T-cell (primary cell): ENCODE data around the gene ASGR1. TPM values are rescaled to one million over a fixed set of nuclear protein-coding genes. Genes with fewer than 3 reads are reported as not detected.
"Not testable (repeated sequence)": the region's sequence is repeated elsewhere in the genome, so short reads cannot be mapped to it uniquely, and the experiment has no call there.

Experiments used
- ATAC-seq, 4 experiments: fragments of 200-7000 bp in 3 of 4; fragments of 150-1000 bp in 1 of 4; cut with Tn5 transposase; replicated peaks in 1 of 4; 1 replicate in 3 of 4; 2 replicates in 1 of 4; pipeline ENCODE4 v1.10.0; 2021; ENCODE audit warnings: moderate library complexity in 3 of 4, mild to moderate bottlenecking in 2 of 4, moderate number of reproducible peaks in 1 of 4
- CTCF ChIA-PET, 2 donors: fragments of 300-600 bp; sonication (Branson Sonifier 250); formaldehyde crosslinking; loops; one replicate each; lab custom pipeline; 2022; ENCODE audit warnings: antibody characterized with exemption in 2 of 2; lab: Charles Lee
- POLR2A ChIA-PET, 2 donors: fragments of 300-600 bp; sonication (Branson Sonifier 250); formaldehyde crosslinking; loops; one replicate each; lab custom pipeline; 2022; ENCODE audit warnings: antibody characterized with exemption in 2 of 2; lab: Charles Lee
- DNase-seq, 35 experiments: peaks; one replicate each; pipeline versions ENCODE4 v3.0.0 to v3.0.0-alpha.2; 2013 to 2023
- H3K27ac ChIP-seq: one replicate; pipeline ENCODE4 v1.5.1; 2013; ENCODE audit warnings: low read length
- H3K27me3 ChIP-seq, 2 experiments: replicated peaks in 1 of 2; 1 replicate in 1 of 2; 2 replicates in 1 of 2; pipeline versions ENCODE4 v1.6.1 to v1.7.0; 2013; ENCODE audit warnings: low read length in 1 of 2, mixed read lengths in 1 of 2; ENCODE audit not compliant: control insufficient read depth in 2 of 2, insufficient read depth in 2 of 2; ENCODE audit errors: extremely low read depth in 1 of 2
- H3K36me3 ChIP-seq, 2 donors: 1 replicate in 1 of 2; 2 replicates in 1 of 2; pipeline versions ENCODE4 v1.6.1 to v1.7.0; 2013; ENCODE audit warnings: low read length in 1 of 2; ENCODE audit not compliant: control insufficient read depth in 2 of 2, insufficient read depth in 1 of 2; ENCODE audit errors: extremely low read depth in 1 of 2
- H3K4me1 ChIP-seq, 2 experiments: 1 replicate in 1 of 2; 2 replicates in 1 of 2; pipeline versions ENCODE4 v1.6.1 to v1.7.0; 2013; ENCODE audit warnings: low read length in 2 of 2, mixed read lengths in 1 of 2; ENCODE audit not compliant: insufficient read depth in 2 of 2, control insufficient read depth in 1 of 2; ENCODE audit errors: extremely low read depth in 1 of 2
- H3K4me3 ChIP-seq, 2 donors: 1 replicate in 1 of 2; 2 replicates in 1 of 2; pipeline versions ENCODE4 v1.5.1 to v1.7.0; 2013; ENCODE audit warnings: mild to moderate bottlenecking in 2 of 2, low read length in 1 of 2, moderate library complexity in 1 of 2; ENCODE audit not compliant: control insufficient read depth in 1 of 2; ENCODE audit errors: extremely low read depth in 1 of 2
- H3K9me3 ChIP-seq: 2 replicates; pipeline ENCODE4 v1.7.0; 2013
- H3K27ac Mint-ChIP-seq, 2 donors: one replicate each; pipeline ENCODE4 v1.8.0; 2020 to 2021; ENCODE audit warnings: mild to moderate bottlenecking in 2 of 2, mixed read lengths in 2 of 2
- H3K27me3 Mint-ChIP-seq, 2 donors: one replicate each; pipeline ENCODE4 v1.8.0; 2021 to 2022; ENCODE audit warnings: mixed read lengths in 2 of 2
- H3K36me3 Mint-ChIP-seq: one replicate; pipeline ENCODE4 v1.8.0; 2021; ENCODE audit warnings: mixed read lengths
- H3K4me1 Mint-ChIP-seq, 3 donors: one replicate each; pipeline ENCODE4 v1.8.0; 2020 to 2022; ENCODE audit warnings: mixed read lengths in 3 of 3, mild to moderate bottlenecking in 1 of 3
- H3K4me3 Mint-ChIP-seq, 3 donors: one replicate each; pipeline ENCODE4 v1.8.0; 2020 to 2022; ENCODE audit warnings: mild to moderate bottlenecking in 3 of 3, mixed read lengths in 3 of 3, moderate library complexity in 3 of 3
- H3K9me3 Mint-ChIP-seq, 3 donors: one replicate each; pipeline ENCODE4 v1.8.0; 2020 to 2022; ENCODE audit warnings: mixed read lengths in 3 of 3
- WGBS: methylation state at CpG from one replicate; pipeline ENCODE4 v1.1.5; 2013; ENCODE audit warnings: missing lambda C conversion rate; ENCODE audit not compliant: insufficient coverage; 5-methylcytosine and 5-hydroxymethylcytosine counted together
- total RNA-seq, 35 experiments: library from RNA in 6 of 35; stranded (reverse) in 6 of 35; fragments of 120-200 nt in 1 of 35; gene quantifications; one replicate each; pipeline versions ENCODE4 v1.2.1 to v1.2.4 and lab custom pipeline; 2013 to 2026

The ASGR1 gene
- total RNA-seq, 5 donors from 2014 or later (not counting 1 experiment from before 2014, with no cell fraction given): 0.60 to 1.8 (median 0.82) TPM

DNA sequence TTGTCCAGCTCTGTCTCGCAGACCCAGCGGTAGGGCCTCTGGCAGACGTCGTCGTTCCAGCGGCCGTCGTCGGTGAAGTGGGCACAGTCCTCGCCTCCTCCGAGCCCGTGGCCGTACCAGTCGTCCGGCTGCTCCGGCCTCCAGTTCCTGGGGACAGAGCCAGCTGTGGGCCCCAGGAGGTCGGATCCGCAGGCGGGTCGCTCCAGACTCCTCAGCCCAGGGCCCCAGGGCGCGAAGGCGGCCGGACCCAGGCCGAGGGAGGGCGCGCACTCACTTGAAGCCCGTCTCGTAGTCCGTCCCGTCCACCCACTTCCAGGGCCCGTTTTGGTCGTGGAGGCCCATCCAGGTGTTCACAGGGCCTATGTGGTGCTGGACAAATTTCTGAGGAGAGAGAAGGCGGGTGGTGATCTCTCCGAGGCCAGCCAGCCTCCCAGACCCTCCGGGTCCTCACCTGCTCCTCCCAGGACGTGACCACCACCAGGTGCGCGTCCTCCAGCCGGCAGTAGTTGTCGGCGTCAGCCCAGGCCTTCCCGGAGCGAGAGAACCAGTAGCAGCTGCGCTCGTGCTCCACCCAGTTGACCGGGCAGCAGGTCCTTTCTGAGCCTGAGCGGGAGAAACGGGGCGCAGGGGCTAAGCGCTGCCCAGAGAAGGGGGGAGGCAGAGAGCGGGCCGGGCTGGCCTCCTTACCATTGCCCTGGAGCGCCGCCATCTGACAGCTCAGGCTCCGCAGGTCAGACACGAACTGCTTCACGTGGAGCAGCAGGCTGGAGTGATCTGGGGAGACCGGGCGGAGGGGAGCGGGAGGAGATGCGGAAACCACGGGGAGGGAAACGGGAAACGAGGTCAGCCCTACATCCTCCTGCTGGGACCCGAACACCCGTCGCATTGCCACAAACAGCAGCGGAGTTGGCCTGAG, 5.2 kb downstream of the ASGR1 start:
- peak overlapping the region; percentile 30 to 54 for H3K4me3 ChIP-seq
- Mint-ChIP-seq H3K27ac (no peak overlapping the region), H3K9me3 (peaks cover 0 to 6% (median 0%) of the 10 kb centered on the region in 3 donors), H3K4me3 (no peak overlapping the region), H3K27me3 (peaks cover 6 to 12% of the 10 kb centered on the region in 2 donors), H3K36me3 (peaks cover 3% of the 10 kb centered on the region), H3K4me1 (peaks cover 9 to 12% (median 11%) of the 10 kb centered on the region in 3 donors)
- CTCF ChIA-PET: no interaction called here
- H3K9me3 ChIP-seq: no peaks in the 10 kb centered on the region
- POLR2A ChIA-PET: interaction anchor here in 1 of 2 donors (0.6 kb wide), 1 partner anchor 373 kb away, joined by 3 read pairs; no protein-coding TSS in a partner anchor
- peaks cover 10 to 60% of the 10 kb centered on the region in 2 experiments for H3K27me3 ChIP-seq
- no peaks in the 10 kb centered on the region for H3K36me3 ChIP-seq
- H3K27ac ChIP-seq: no peak overlapping the region
- ATAC-seq (peak; percentile 40 to 74 (median 54)), DNase-seq (peak in 34 of 35 experiments; percentile 13 to 63 (median 34))
- 52% methylated on average over 61 of the region's 69 CpGs for WGBS
- H3K4me1 ChIP-seq: peaks cover 11 to 31% of the 10 kb centered on the region in 2 experiments

DNA sequence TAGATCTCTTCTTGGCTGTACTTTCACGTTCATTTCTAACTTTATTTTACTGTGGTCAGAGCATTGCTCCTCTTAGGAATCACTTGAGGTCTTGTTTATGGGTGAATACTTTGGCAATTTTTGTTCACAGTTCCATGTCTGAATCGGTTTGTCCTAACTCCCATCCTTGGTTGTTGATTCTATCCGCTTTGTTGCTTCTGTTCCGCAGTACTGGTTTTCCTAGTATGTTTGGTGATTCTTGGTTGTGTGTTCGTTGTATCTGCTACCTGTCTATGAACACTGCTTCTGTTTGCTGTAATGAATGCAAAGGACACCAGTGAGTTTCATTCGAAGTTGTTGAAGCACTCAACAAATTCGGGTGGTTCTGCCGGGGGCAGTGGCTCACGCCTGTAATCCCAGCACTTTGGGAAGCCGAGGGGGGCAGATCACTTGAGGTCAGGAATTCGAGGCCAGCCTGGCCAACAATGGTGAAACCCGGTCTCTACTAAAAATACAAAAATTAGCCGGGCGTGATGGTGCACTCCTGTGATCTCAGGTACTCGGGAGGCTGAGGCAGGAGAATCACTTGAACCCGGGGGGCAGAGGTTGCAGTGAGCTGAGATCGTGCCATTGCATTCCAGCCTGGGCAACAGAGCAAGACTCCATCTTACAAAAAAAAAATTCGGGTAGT, 6.5 kb downstream of the ASGR1 start:
- peaks cover 10 to 48% of the 10 kb centered on the region in 2 experiments for H3K27me3 ChIP-seq
- H3K9me3 Mint-ChIP-seq, H3K4me1 Mint-ChIP-seq, DNase-seq, H3K27ac Mint-ChIP-seq, CTCF ChIA-PET, POLR2A ChIA-PET, H3K27ac ChIP-seq, H3K36me3 Mint-ChIP-seq, ATAC-seq, H3K27me3 Mint-ChIP-seq, H3K36me3 ChIP-seq, H3K4me3 Mint-ChIP-seq, H3K4me3 ChIP-seq, H3K9me3 ChIP-seq: not testable (repeated sequence)
- peaks cover 8 to 23% of the 10 kb centered on the region in 2 experiments for H3K4me1 ChIP-seq
- WGBS: 92% methylated on average over 10 of the region's 18 CpGs

DNA sequence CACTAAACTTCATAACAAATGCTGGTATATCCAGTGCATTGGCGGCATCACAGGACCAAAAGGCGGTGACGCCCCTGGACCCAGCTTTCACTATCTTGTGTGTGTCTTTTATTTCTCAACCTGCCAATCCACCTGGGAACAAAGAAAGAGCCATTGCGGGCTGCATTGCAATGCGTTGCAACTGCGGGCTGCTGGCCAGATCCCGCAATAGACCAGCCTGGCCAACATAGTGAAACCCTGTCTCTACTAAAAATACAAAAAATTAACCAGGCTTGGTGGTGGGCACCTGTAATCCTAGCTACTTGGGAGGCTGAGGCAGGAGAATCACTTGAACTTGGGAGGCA, 9.6 kb downstream of the ASGR1 start:
- H3K36me3 Mint-ChIP-seq, H3K4me1 ChIP-seq, H3K4me3 ChIP-seq, H3K36me3 ChIP-seq, H3K27ac ChIP-seq, DNase-seq, ATAC-seq, H3K9me3 ChIP-seq, CTCF ChIA-PET, H3K4me3 Mint-ChIP-seq, H3K4me1 Mint-ChIP-seq, H3K27me3 Mint-ChIP-seq, POLR2A ChIA-PET, H3K27ac Mint-ChIP-seq, H3K9me3 Mint-ChIP-seq: not testable (repeated sequence)
- WGBS: 95% methylated on average over 6 of the region's 7 CpGs
- H3K27me3 ChIP-seq: peaks cover 0 to 21% of the 10 kb centered on the region in 2 experiments

DNA sequence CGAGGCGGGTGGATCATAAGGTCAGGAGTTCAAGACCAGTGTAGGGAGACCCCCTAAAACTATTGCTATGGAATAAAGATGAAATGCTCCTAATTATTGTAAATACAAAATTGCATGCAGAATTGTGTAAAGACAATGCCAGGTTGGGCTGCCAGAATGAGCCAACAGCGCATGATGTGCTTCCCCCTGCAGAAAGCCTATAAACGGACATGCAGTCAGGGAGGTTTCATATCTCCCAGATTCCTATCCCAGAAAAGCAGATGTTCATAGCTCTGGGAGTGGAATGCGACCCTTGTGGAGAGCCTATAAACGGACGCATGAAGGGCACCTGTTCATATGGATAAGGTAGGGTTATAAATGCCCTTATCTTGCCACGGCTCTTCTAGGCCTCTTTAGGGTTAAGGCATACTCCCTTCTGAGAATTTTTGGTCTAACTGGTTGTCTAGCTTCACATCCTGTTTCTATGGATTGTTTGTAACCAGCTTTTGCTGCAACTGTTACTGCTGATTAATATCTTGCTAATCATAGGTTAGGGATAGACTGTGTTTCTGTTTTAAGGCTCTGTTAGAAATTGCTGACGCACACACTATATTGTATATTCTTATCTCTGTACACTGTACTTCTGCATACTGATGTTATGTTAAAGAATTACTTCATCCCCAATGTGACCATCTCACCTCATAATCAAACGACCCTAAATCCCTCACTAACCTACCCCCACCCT, 10.2 kb downstream of the ASGR1 start:
- CTCF ChIA-PET, ATAC-seq, H3K27me3 Mint-ChIP-seq, H3K9me3 Mint-ChIP-seq, H3K27ac ChIP-seq, H3K9me3 ChIP-seq, H3K4me1 ChIP-seq, POLR2A ChIA-PET, H3K36me3 ChIP-seq, DNase-seq, H3K4me3 Mint-ChIP-seq, H3K27ac Mint-ChIP-seq, H3K36me3 Mint-ChIP-seq, H3K4me3 ChIP-seq, H3K4me1 Mint-ChIP-seq: not testable (repeated sequence)
- 40% methylated on average over 1 of the region's 10 CpGs for WGBS
- peaks cover 0 to 18% of the 10 kb centered on the region in 2 experiments for H3K27me3 ChIP-seq

DNA sequence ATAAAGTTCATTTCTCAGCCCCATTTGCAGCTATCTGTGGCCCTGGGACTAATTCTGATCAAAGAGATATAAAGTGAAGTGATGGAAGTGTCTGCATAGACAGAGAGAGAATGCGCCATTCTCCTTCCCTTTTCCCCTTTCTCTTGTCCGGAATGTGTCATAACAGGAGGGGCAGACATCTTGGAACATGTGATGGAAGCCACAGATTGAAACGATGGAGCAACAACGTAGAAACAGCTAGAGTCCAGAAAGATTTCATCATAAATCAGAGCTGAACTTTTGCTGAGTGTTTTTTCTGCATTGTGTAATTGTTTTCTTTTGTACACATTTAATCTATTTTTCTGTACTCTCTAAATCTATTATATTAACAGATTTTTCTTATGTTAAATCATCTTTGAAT, 11.3 kb downstream of the ASGR1 start:
- H3K9me3 ChIP-seq: no peaks in the 10 kb centered on the region
- DNase-seq: no peak
- H3K27ac ChIP-seq: no peak overlapping the region
- peaks cover 0 to 17% of the 10 kb centered on the region in 2 experiments for H3K27me3 ChIP-seq
- Mint-ChIP-seq H3K27ac (no peak overlapping the region), H3K4me1 (no peaks in the 10 kb centered on the region), H3K4me3 (no peak overlapping the region), H3K27me3 (peaks cover 1 to 4% of the 10 kb centered on the region in 2 donors), H3K9me3 (peaks cover 0 to 6% (median 0%) of the 10 kb centered on the region in 3 donors), H3K36me3 (peaks cover 3% of the 10 kb centered on the region)
- H3K36me3 ChIP-seq: no peaks in the 10 kb centered on the region
- no peak for ATAC-seq
- POLR2A ChIA-PET: no interaction called here
- no CpG with 5 or more reads among the region's 4 CpGs for WGBS
- H3K4me3 ChIP-seq: no peak overlapping the region
- CTCF ChIA-PET: interaction anchor here in 1 of 2 donors (0.6 kb wide), 1 partner anchor 114 kb away, joined by 4 read pairs; no protein-coding TSS in a partner anchor
- no peaks in the 10 kb centered on the region for H3K4me1 ChIP-seq

DNA sequence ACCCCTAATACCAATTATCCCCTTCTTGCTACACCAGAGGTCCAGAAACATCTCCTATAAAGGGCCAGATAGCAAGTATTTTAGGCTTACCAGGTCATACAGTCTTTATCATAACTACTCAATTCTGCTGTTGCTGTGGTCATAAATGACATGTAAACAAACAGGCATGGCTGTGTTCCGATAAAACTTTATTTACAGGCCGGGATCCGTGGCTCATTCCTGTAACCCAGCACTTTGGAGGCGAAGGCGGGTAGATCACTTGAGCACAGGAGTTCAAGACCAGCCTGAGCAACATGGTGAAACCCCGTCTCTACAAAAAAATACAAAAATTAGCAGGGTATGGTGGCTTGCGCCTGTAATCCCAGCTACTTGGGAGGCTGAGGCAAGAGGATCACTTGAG, 12.3 kb downstream of the ASGR1 start:
- no peaks in the 10 kb centered on the region for H3K36me3 ChIP-seq
- no peaks in the 10 kb centered on the region for H3K9me3 ChIP-seq
- 87% methylated on average over 7 of the region's 7 CpGs for WGBS
- H3K4me3 ChIP-seq: no peak overlapping the region
- ATAC-seq (no peak), DNase-seq (no peak)
- H3K9me3 Mint-ChIP-seq: peaks cover 0 to 6% (median 0%) of the 10 kb centered on the region in 3 donors
- H3K27me3 ChIP-seq: peaks cover 0 to 18% of the 10 kb centered on the region in 2 experiments
- CTCF ChIA-PET: interaction anchor here in 1 of 2 donors (0.7 kb wide), 1 partner anchor 37 kb away, joined by 3 read pairs; no protein-coding TSS in a partner anchor
- H3K4me1 Mint-ChIP-seq: no peaks in the 10 kb centered on the region
- H3K27me3 Mint-ChIP-seq: peaks cover 6 to 8% of the 10 kb centered on the region in 2 donors
- H3K4me3 Mint-ChIP-seq: no peak overlapping the region
- H3K27ac ChIP-seq: no peak overlapping the region
- POLR2A ChIA-PET: no interaction called here
- H3K27ac Mint-ChIP-seq: no peak overlapping the region
- peaks cover 3% of the 10 kb centered on the region for H3K36me3 Mint-ChIP-seq
- no peaks in the 10 kb centered on the region for H3K4me1 ChIP-seq
